Stimulated activated naive B cell treated with anti-CD40 and anti-IgM and Interleukin-4, amounts not matched to agents 10 μg/mL and 1 μg/mL and 100 μg/mL, for 72 hours (primary cell): ENCODE measurements around the gene C22orf15.
A peak's percentile ranks its signal among the peaks of the same experiment; 100 is the strongest.

Experiments used
- ATAC-seq, 2 donors: fragments of 150-1000 bp; cut with Tn5 transposase; replicated peaks; 2 replicates each; pipeline ENCODE4 v1.10.0; 2021; ENCODE audit warnings: moderate library complexity in 1 of 2
- DNase-seq: peaks from one replicate; pipeline ENCODE4 v3.0.0; 2021
- H3K27ac Mint-ChIP-seq: one replicate; pipeline ENCODE4 v1.8.0; 2022; ENCODE audit warnings: mild to moderate bottlenecking, mixed read lengths
- H3K27me3 Mint-ChIP-seq, 2 donors: one replicate each; pipeline ENCODE4 v1.8.0; 2022; ENCODE audit warnings: mixed read lengths in 2 of 2
- H3K36me3 Mint-ChIP-seq, 2 donors: one replicate each; pipeline ENCODE4 v1.8.0; 2022; ENCODE audit warnings: mixed read lengths in 2 of 2, mild to moderate bottlenecking in 1 of 2
- H3K4me1 Mint-ChIP-seq, 2 donors: one replicate each; pipeline ENCODE4 v1.8.0; 2022; ENCODE audit warnings: mixed read lengths in 2 of 2, mild to moderate bottlenecking in 1 of 2
- H3K4me3 Mint-ChIP-seq, 2 donors: one replicate each; pipeline ENCODE4 v1.8.0; 2022; ENCODE audit warnings: mild to moderate bottlenecking in 2 of 2, mixed read lengths in 2 of 2, moderate library complexity in 1 of 2
- H3K9me3 Mint-ChIP-seq, 2 donors: one replicate each; pipeline ENCODE4 v1.8.0; 2022; ENCODE audit warnings: mixed read lengths in 2 of 2, mild to moderate bottlenecking in 1 of 2

C22orf15 gene

DNA sequence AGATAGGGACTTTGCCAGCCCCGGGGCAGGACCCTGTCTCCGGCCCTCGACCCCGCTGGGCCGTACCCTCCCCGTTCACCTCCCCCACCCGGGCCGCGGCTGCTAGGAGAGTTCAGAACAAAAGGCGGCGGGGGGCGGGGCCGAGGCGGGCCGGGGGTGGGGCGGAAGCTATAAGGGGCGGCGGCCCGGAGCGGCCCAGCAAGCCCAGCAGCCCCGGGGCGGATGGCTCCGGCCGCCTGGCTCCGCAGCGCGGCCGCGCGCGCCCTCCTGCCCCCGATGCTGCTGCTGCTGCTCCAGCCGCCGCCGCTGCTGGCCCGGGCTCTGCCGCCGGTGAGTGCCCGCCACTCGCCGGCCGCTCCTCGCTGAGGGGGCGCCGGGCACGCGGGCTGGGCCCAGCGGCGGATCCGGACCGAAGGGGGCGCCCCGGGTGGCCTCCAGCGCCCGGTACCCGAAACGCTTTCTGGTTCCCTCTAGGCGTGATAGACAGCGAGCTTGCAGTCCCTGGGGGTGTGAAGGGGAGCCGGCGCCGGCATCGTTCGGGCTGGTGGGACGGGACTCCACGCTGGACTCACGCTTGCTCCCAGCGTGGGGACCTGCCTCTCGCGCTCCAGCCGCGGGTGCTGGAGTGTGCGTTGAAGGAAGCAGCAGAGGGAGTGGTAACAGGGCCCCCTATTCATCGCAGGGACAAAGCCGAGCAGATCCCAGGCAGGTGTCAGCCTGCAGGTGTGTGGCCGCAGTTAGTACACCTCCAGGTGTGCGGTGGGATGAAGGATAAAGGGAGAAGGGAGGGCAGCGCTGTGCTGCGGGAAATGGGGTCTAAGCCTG is 10.1 kb downstream of the C22orf15 start, which contains the start of gene MMP11:
TSS of gene MMP11 (plus strand) at position 201 of the 825 bp plus-strand sequence. CDS start at position 223, 22 bp downstream.
- Mint-ChIP-seq H3K27ac (peak within 1 kb of the TSS; percentile 79), H3K27me3 (no peaks in the 10 kb centered on the region), H3K4me3 (peak within 1 kb of the TSS; percentile 81 to 82), H3K36me3 (no peaks in the 10 kb centered on the region), H3K4me1 (peaks cover 33 to 64% of the 10 kb centered on the region in 2 donors), H3K9me3 (no peaks in the 10 kb centered on the region)
- peak; percentile 47 to 59 for ATAC-seq
- DNase-seq = peak; percentile 39

- DNase-seq = no peak
- peak overlapping the region; percentile 81 to 82 for H3K4me3 Mint-ChIP-seq
Measured at GRCh38 chr22:23773483-23774113, 10.8 kb downstream of the C22orf15 start.

DNA sequence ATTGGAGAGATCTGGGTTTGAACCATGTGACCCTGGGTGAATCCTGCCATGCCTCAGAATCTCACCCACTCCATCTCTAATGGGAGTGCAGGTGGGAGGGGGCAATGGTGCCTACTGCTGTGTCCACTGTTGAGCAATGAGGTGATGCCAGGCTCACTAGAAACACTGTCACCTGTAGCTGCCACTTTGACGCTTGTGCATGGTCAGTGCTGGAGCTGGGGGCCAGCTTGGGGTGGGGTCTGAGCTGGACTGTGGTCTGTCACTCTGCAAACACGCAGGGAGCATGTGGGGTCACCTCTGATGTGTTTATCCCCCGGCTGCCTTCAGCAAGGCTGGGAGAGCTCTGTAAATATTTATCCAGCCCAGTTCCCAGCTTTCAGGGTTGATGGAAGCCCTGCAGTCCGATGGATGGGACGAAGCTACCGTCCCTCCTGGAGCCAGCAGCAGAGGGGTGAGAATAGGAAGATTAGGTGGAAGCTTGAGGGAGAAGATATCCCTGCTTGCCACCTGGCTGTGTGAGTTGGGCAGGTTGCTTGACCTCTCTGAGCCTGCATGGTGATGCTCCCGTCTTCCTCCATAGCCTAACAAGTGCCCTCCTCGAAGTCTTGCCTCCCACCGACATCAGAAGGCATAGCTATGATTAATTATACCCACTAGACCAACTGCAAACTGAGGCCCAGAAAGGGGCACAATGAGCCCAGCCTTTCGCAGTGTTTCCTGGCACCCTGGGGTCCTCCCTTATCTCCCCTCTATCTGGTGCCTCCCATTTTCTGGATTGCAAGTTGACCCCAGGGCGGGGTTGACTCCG is 11.5 kb downstream of the C22orf15 start:
- ATAC-seq = no peak
- DNase-seq = no peak
- Mint-ChIP-seq H3K4me3 (no peak overlapping the region), H3K4me1 (peaks cover 27 to 50% of the 10 kb centered on the region in 2 donors), H3K27ac (peak overlapping the region; percentile 79), H3K36me3 (no peaks in the 10 kb centered on the region), H3K27me3 (no peaks in the 10 kb centered on the region), H3K9me3 (no peaks in the 10 kb centered on the region)

More at GRCh38 chr22:23773483-23774113, 10.8 kb downstream of the C22orf15 start:
- Mint-ChIP-seq H3K9me3 (no peaks in the 10 kb centered on the region), H3K27me3 (no peaks in the 10 kb centered on the region), H3K36me3 (no peaks in the 10 kb centered on the region), H3K27ac (no peak overlapping the region), H3K4me1 (peaks cover 32 to 57% of the 10 kb centered on the region in 2 donors)
- no peak for ATAC-seq

DNA sequence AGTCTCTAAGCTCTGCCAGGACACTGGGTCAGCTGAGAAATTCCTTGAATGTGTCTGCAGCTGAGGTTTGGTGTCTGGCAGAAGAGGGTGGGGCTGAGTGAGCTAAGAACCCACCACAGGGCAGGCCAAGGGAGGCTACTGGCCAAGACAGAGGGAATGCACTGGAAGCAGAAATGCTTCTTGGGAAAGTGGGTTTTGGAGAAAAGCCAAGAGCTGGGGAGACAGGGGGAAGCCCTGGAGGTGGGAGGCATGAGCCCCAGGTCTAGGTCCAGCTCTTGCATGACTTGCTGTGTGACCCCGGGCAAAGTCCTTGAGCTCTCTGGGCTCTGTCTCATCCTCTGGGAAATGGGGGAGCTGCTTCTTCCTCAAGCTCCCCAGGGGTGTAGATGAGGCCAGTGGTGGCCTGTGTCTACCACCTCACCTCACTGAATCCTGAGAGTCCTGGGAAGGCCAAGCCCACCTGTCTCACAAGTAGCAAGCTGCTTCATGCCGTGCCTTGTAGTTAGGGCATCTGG is 12.2 kb downstream of the C22orf15 start:
- Mint-ChIP-seq H3K36me3 (peaks cover 2 to 3% of the 10 kb centered on the region in 2 donors), H3K9me3 (no peaks in the 10 kb centered on the region), H3K4me3 (no peak overlapping the region), H3K27ac (peak overlapping the region; percentile 79), H3K4me1 (peaks cover 23 to 43% of the 10 kb centered on the region in 2 donors), H3K27me3 (no peaks in the 10 kb centered on the region)
- no peak for DNase-seq
- ATAC-seq = no peak

DNA sequence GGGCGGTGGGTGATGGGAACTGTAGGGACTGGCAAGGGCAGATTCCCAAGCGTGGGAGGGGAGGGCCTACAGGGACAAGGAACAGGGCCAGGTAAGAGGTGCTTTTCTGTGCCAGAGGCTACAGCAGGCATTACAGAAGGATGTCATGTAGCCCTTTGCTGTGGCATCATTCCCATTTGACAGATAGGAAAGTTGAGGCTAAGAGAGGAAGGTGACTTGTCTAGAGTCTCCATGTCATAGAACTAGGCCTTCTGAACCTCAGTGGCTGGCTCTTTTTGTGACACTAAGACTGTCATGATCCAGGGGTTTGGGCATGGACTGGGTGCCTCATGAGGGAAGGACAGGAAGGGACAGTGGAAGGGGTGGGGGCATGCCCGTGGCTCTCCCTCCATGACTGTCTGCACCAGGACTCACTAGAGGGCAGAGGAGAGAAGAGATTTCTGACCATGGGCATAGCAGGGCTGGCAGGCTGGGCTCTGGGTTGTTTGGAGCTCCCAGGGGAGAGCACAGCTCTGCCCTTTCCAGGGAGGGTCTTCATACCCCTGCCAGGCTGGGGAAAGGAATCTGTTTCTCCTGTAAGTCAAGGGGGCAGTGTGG is 13.1 kb downstream of the C22orf15 start:
- no peaks in the 10 kb centered on the region for H3K27me3 Mint-ChIP-seq
- no peak overlapping the region for H3K4me3 Mint-ChIP-seq
- peaks cover 2 to 3% of the 10 kb centered on the region in 2 donors for H3K36me3 Mint-ChIP-seq
- no peak overlapping the region for H3K27ac Mint-ChIP-seq
- no peak for ATAC-seq
- H3K9me3 Mint-ChIP-seq = no peaks in the 10 kb centered on the region
- no peak for DNase-seq
- H3K4me1 Mint-ChIP-seq = peaks cover 23 to 39% of the 10 kb centered on the region in 2 donors

GRCh38 chr22:23777776-23778576 is 15.2 kb downstream of the C22orf15 start:
- DNase-seq = no peak
- H3K4me3 Mint-ChIP-seq = no peak overlapping the region
- H3K27ac Mint-ChIP-seq = no peak overlapping the region
- H3K36me3 Mint-ChIP-seq = peaks cover 2 to 3% of the 10 kb centered on the region in 2 donors
- H3K4me1 Mint-ChIP-seq = peaks cover 12 to 20% of the 10 kb centered on the region in 2 donors
- no peaks in the 10 kb centered on the region for H3K9me3 Mint-ChIP-seq
- no peak for ATAC-seq
- no peaks in the 10 kb centered on the region for H3K27me3 Mint-ChIP-seq

DNA sequence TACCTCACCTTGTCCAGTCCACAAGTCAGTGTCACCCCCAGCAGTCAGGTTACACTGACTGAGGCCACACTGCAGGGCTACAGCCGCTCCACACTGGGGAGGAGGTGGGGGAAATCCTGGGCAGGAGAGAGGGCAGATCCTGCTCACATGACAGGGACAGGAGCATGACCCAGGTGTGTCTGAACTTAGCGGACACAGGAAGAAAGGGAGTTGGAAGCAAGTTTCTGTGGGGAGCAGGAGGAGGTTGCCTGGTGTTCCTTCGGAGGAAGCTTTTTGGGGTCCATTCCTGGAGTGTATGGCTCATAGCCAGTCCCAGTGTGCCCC is 15.7 kb downstream of the C22orf15 start:
- Mint-ChIP-seq H3K27me3 (no peaks in the 10 kb centered on the region), H3K9me3 (no peaks in the 10 kb centered on the region), H3K27ac (no peak overlapping the region), H3K4me3 (no peak overlapping the region), H3K36me3 (peaks cover 2 to 3% of the 10 kb centered on the region in 2 donors), H3K4me1 (peaks cover 6 to 15% of the 10 kb centered on the region in 2 donors)
- no peak for ATAC-seq
- DNase-seq = no peak

DNA sequence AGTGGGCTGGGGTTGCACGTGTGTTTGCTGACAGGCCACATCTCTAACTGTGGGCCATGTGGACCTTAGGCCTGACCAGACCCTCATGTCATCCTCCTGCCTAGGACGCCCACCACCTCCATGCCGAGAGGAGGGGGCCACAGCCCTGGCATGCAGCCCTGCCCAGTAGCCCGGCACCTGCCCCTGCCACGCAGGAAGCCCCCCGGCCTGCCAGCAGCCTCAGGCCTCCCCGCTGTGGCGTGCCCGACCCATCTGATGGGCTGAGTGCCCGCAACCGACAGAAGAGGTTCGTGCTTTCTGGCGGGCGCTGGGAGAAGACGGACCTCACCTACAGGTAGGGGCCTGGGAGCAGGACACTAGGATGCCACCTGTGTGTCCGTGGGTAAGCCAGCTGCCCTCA is 16.3 kb downstream of the C22orf15 start:
- Mint-ChIP-seq H3K36me3 (peaks cover 2 to 3% of the 10 kb centered on the region in 2 donors), H3K4me3 (no peak overlapping the region), H3K9me3 (no peaks in the 10 kb centered on the region), H3K27ac (no peak overlapping the region), H3K4me1 (peaks cover 6 to 14% of the 10 kb centered on the region in 2 donors), H3K27me3 (no peaks in the 10 kb centered on the region)
- DNase-seq (no peak), ATAC-seq (no peak)

DNA sequence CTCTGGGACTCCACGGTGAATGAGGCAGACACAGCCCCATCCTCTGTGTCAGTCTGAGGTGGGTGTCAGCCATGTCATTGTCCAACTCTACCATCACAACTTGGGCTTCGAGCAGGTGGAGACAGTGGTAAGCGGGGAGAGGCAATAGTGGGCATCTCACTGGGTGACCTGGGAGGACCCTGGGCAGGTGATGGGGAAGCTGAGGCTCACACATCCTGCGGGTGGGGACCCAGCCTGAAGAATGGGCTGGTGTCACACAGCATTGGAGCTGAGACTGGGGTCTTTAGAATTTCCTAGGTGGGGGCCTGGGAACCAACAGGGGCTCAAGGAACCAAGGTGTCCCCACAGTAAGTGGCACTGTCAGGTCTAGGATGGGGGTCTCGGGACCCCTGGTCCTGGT is 16.9 kb downstream of the C22orf15 start:
- Mint-ChIP-seq H3K4me3 (no peak overlapping the region), H3K27me3 (no peaks in the 10 kb centered on the region), H3K4me1 (peaks cover 8 to 16% of the 10 kb centered on the region in 2 donors), H3K27ac (no peak overlapping the region), H3K9me3 (no peaks in the 10 kb centered on the region), H3K36me3 (peaks cover 2 to 3% of the 10 kb centered on the region in 2 donors)
- DNase-seq = no peak
- no peak for ATAC-seq

GRCh38 chr22:23780146-23780748 is 17.5 kb downstream of the C22orf15 start:
- H3K4me1 Mint-ChIP-seq = peaks cover 8 to 13% of the 10 kb centered on the region in 2 donors
- peaks cover 2 to 3% of the 10 kb centered on the region in 2 donors for H3K36me3 Mint-ChIP-seq
- no peaks in the 10 kb centered on the region for H3K9me3 Mint-ChIP-seq
- DNase-seq (no peak), ATAC-seq (no peak)
- no peak overlapping the region for H3K27ac Mint-ChIP-seq
- no peak overlapping the region for H3K4me3 Mint-ChIP-seq
- H3K27me3 Mint-ChIP-seq = no peaks in the 10 kb centered on the region

DNA sequence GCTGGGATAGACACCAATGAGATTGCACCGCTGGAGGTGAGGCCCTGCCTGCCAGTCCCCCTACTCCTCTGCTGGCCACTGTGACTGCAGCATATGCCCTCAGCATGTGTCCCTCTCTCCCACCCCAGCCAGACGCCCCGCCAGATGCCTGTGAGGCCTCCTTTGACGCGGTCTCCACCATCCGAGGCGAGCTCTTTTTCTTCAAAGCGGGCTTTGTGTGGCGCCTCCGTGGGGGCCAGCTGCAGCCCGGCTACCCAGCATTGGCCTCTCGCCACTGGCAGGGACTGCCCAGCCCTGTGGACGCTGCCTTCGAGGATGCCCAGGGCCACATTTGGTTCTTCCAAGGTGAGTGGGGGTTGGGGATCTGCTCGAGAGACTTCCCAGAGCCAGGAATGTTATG is 18.3 kb downstream of the C22orf15 start:
- Mint-ChIP-seq H3K4me1 (peaks cover 6 to 8% of the 10 kb centered on the region in 2 donors), H3K27ac (no peak overlapping the region), H3K9me3 (no peaks in the 10 kb centered on the region), H3K4me3 (no peak overlapping the region), H3K27me3 (no peaks in the 10 kb centered on the region), H3K36me3 (peaks cover 2 to 3% of the 10 kb centered on the region in 2 donors)
- DNase-seq (no peak), ATAC-seq (no peak)

GRCh38 chr22:23781511-23782183 is 18.9 kb downstream of the C22orf15 start:
- no peak for DNase-seq
- peaks cover 2 to 3% of the 10 kb centered on the region in 2 donors for H3K36me3 Mint-ChIP-seq
- no peak overlapping the region for H3K27ac Mint-ChIP-seq
- no peak for ATAC-seq
- no peak overlapping the region for H3K4me3 Mint-ChIP-seq
- H3K27me3 Mint-ChIP-seq = no peaks in the 10 kb centered on the region
- H3K4me1 Mint-ChIP-seq = peaks cover 8 to 14% of the 10 kb centered on the region in 2 donors
- no peaks in the 10 kb centered on the region for H3K9me3 Mint-ChIP-seq
